22Rv1 (cell line): ENCODE data around the gene GABRE.

Experiments
- CTCF ChIP-seq: fragments of 450-650 bp; IDR thresholded peaks from 2 replicates; pipeline ENCODE4 v1.5.1; 2017; ENCODE audit warnings: mild to moderate bottlenecking
- ZFX ChIP-seq: fragments of 450-650 bp; IDR thresholded peaks from 2 replicates; pipeline ENCODE4 v1.6.1; 2017; ENCODE audit warnings: antibody characterized with exemption, borderline replicate concordance

GRCh38 chrX:151974336-151975227, at the start of gene GABRE:
- no peak for TF ChIP-seq CTCF
- no peak for TF ChIP-seq ZFX
